ENCODE measurements around the gene SPNS1.

- TF ChIP-seq CTCF (IDR thresholded peaks at IDR 0.05): no peak
- no peak for TF ChIP-seq ZFX (IDR thresholded peaks at IDR 0.05; ENCODE audit: borderline replicate concordance)
These were observed 37.2 kb upstream of the SPNS1 start for GRCh38 chr16:28937222-28937876.
